ENCODE data around the gene TADA1. TPM values are rescaled to one million over a fixed set of nuclear protein-coding genes. Genes with fewer than 3 reads are reported as not detected.

The TADA1 gene
- 12.5 TPM for polyA plus RNA-seq (ENCODE audit: insufficient read length)

- peak; percentile 95 for DNase-seq (ENCODE audit: low read depth)
Measured at GRCh38 chr1:166875734-166876539, at the start of gene TADA1. TSS of gene TADA1 (minus strand) at chr1:166876264. CDS start at chr1:166876233, 31 bp downstream.

GRCh38 chr1:166924823-166925541, 48.9 kb upstream of the TADA1 start:
- no peak for DNase-seq (ENCODE audit: low read depth)

GRCh38 chr1:166920561-166921475, 44.8 kb upstream of the TADA1 start:
- no peak for DNase-seq (ENCODE audit: low read depth)

GRCh38 chr1:166918956-166919316, 42.9 kb upstream of the TADA1 start:
- DNase-seq (ENCODE audit: low read depth): no peak

- DNase-seq (ENCODE audit: low read depth): no peak
Measured at GRCh38 chr1:166918088-166918955, 42.3 kb upstream of the TADA1 start.

GRCh38 chr1:166915941-166916340, 39.9 kb upstream of the TADA1 start:
- DNase-seq (ENCODE audit: low read depth): no peak

- DNase-seq (ENCODE audit: low read depth): no peak
Measured at GRCh38 chr1:166915042-166915441, 39.0 kb upstream of the TADA1 start.

- DNase-seq (ENCODE audit: low read depth): no peak
Measured at GRCh38 chr1:166914111-166914510, 38.0 kb upstream of the TADA1 start.

- no peak for DNase-seq (ENCODE audit: low read depth)
Measured at GRCh38 chr1:166911624-166912023, 35.6 kb upstream of the TADA1 start.

GRCh38 chr1:166910396-166910994, 34.4 kb upstream of the TADA1 start:
- peak; percentile 40 for DNase-seq (ENCODE audit: low read depth)

- DNase-seq (ENCODE audit: low read depth): no peak
Measured at GRCh38 chr1:166908942-166909341, 32.9 kb upstream of the TADA1 start.

- DNase-seq (ENCODE audit: low read depth): no peak
Measured at GRCh38 chr1:166907763-166908162, 31.7 kb upstream of the TADA1 start.

GRCh38 chr1:166907051-166907450, 31.0 kb upstream of the TADA1 start:
- DNase-seq (ENCODE audit: low read depth): no peak

- no peak for DNase-seq (ENCODE audit: low read depth)
Measured at GRCh38 chr1:166906647-166907046, 30.6 kb upstream of the TADA1 start.

GRCh38 chr1:166905900-166906299, 29.8 kb upstream of the TADA1 start:
- DNase-seq (ENCODE audit: low read depth): no peak

GRCh38 chr1:166905136-166905535, 29.1 kb upstream of the TADA1 start:
- DNase-seq (ENCODE audit: low read depth): no peak

GRCh38 chr1:166903232-166903631, 27.2 kb upstream of the TADA1 start:
- no peak for DNase-seq (ENCODE audit: low read depth)

- DNase-seq (ENCODE audit: low read depth): no peak
Measured at GRCh38 chr1:166902279-166902678, 26.2 kb upstream of the TADA1 start.

GRCh38 chr1:166900987-166901386, 24.9 kb upstream of the TADA1 start:
- DNase-seq (ENCODE audit: low read depth): no peak

- no peak for DNase-seq (ENCODE audit: low read depth)
Measured at GRCh38 chr1:166899769-166900168, 23.7 kb upstream of the TADA1 start.

- DNase-seq (ENCODE audit: low read depth): no peak
Measured at GRCh38 chr1:166895766-166896165, 19.7 kb upstream of the TADA1 start.
